OCI-LY7 (cell line): ENCODE results near the gene THSD7A.

Experiments
- CTCF ChIP-seq: fragments of 200-600 bp; sonication (generic); conservative IDR thresholded peaks from 2 replicates; pipeline ENCODE4 v1.5.1; 2014; ENCODE audit warnings: mild to moderate bottlenecking, antibody characterized with exemption, low read length, moderate library complexity, mixed read lengths
- EZH2phosphoT487 ChIP-seq: fragments of 200-600 bp; sonication (generic); IDR thresholded peaks from 2 replicates; pipeline ENCODE4 v1.6.1; 2018; ENCODE audit warnings: low read depth, borderline replicate concordance, mild to moderate bottlenecking, mixed run types, antibody characterized with exemption, low read length, moderate library complexity, mixed read lengths

- TF ChIP-seq CTCF (no peak), EZH2phosphoT487 (no peak)
Measured at GRCh38 chr7:11593322-11593721, 238.7 kb downstream of the THSD7A start.
